OCI-LY3 (cell line): Measurements from ENCODE around the gene CTSE.
A peak's percentile ranks its signal among the peaks of the same experiment; 100 is the strongest.

Source experiments
- CTCF ChIP-seq: fragments of 200-600, 300-600 bp; sonication (generic); IDR thresholded peaks from 2 replicates; pipeline ENCODE4 v1.5.1; 2014; ENCODE audit warnings: antibody characterized with exemption, low read length, low read depth
- EZH2phosphoT487 ChIP-seq: fragments of 200-600 bp; shearing (Covaris generic); IDR thresholded peaks from 2 replicates; pipeline ENCODE4 v1.6.1; 2018; ENCODE audit warnings: antibody characterized with exemption, mixed run types, low read depth

GRCh38 chr1:206001476-206001888 is 22.2 kb downstream of the CTSE start:
- TF ChIP-seq CTCF (peak; percentile 29), EZH2phosphoT487 (no peak)
